GM12878 (cell line): ENCODE results near the gene TP63. TPM values are rescaled to one million over a fixed set of nuclear protein-coding genes. Genes with fewer than 3 reads are reported as not detected.

Experiments used
- ATAC-seq: fragments of 200-7000 bp; cut with Tn5 transposase; 3 replicates; pipeline ENCODE4 v1.9.1; 2020; ENCODE audit warnings: mild to moderate bottlenecking, moderate library complexity
- BruUV-seq: library from RNA; stranded (reverse); fragments of 400-500 nt; replicated peaks from 2 replicates; lab custom pipeline; 2021; lab: Mats Ljungman, UMichigan
- CTCF ChIA-PET: fragments of 300-600 bp; sonication (Branson Sonifier 250); formaldehyde crosslinking; extraction: SDS; loops from one replicate; lab custom pipeline; 2021; ENCODE audit warnings: inconsistent platforms; lab: Yijun Ruan, JAX
- POLR2A ChIA-PET: fragments of 350-600 bp; formaldehyde crosslinking; extraction: SDS; loops from one replicate; lab custom pipeline; 2021; ENCODE audit warnings: inconsistent platforms; lab: Charles Lee
- RAD21 ChIA-PET: fragments of 300-600 bp; sonication (Branson Sonifier 250); formaldehyde crosslinking; loops from one replicate; lab custom pipeline; 2023; ENCODE audit warnings: antibody characterized with exemption; ENCODE audit not compliant: unreplicated experiment; lab: Charles Lee
- SMC1A ChIA-PET: fragments of 300-600 bp; sonication (Branson Sonifier 250); formaldehyde crosslinking; loops from one replicate; lab custom pipeline; 2023; ENCODE audit not compliant: unreplicated experiment, uncharacterized antibody; lab: Charles Lee
- DNase-seq: peaks from one replicate; pipeline ENCODE4 v3.0.0-alpha.2; 2011; ENCODE audit warnings: low read depth, low spot score
- FAIRE-seq: peaks from 3 replicates; lab custom pipeline; 2011; peaks lifted over from hg19 to GRCh38; lab: Jason Lieb, UNC
- H2AFZ ChIP-seq: 2 replicates; pipeline ENCODE4 v1.6.0; 2011; ENCODE audit warnings: low read depth, low read length, control low read depth; ENCODE audit not compliant: control insufficient read depth
- H3K27ac ChIP-seq: 2 replicates; pipeline ENCODE4 v1.5.1; 2011; ENCODE audit warnings: control low read depth; ENCODE audit not compliant: control insufficient read depth, insufficient read depth
- H3K27me3 ChIP-seq, 2 experiments: replicated peaks in 1 of 2; 2 replicates each; pipeline versions ENCODE4 v1.6.0 to v1.6.1; 2011; ENCODE audit warnings: low read length in 1 of 2; ENCODE audit not compliant: control insufficient read depth in 2 of 2, insufficient read depth in 2 of 2
- H3K36me3 ChIP-seq, 2 experiments: 2 replicates each; pipeline ENCODE4 v1.5.1; 2011; ENCODE audit warnings: low read length in 1 of 2; ENCODE audit not compliant: control insufficient read depth in 2 of 2, insufficient read depth in 2 of 2
- H3K4me1 ChIP-seq: 2 replicates; pipeline ENCODE4 v1.6.1; 2011; ENCODE audit warnings: mild to moderate bottlenecking, low read length, moderate library complexity, mixed read lengths; ENCODE audit not compliant: control insufficient read depth, insufficient read depth
- H3K4me2 ChIP-seq: 2 replicates; pipeline ENCODE4 v1.6.0; 2011; ENCODE audit warnings: control low read depth; ENCODE audit not compliant: control insufficient read depth, insufficient read depth
- H3K4me3 ChIP-seq: fragments of 200-600 bp; sonication (generic); 2 replicates; pipeline ENCODE4 v1.5.1; 2016
- H3K79me2 ChIP-seq: 2 replicates; pipeline ENCODE4 v1.6.0; 2011; ENCODE audit warnings: low read length; ENCODE audit not compliant: control insufficient read depth, insufficient read depth
- H3K9ac ChIP-seq: 2 replicates; pipeline ENCODE4 v1.8.0; 2011; ENCODE audit warnings: low read length, control low read depth, mixed read lengths; ENCODE audit not compliant: control insufficient read depth, insufficient read depth
- H3K9me3 ChIP-seq: replicated peaks from 3 replicates; pipeline ENCODE4 v1.5.1; 2011; ENCODE audit warnings: mild to moderate bottlenecking, low read length; ENCODE audit not compliant: control insufficient read depth, insufficient read depth
- H4K20me1 ChIP-seq: 2 replicates; pipeline ENCODE4 v1.6.0; 2011; ENCODE audit not compliant: control insufficient read depth, insufficient read depth
- BCL11A ChIP-seq: IDR thresholded peaks from 2 replicates; pipeline ENCODE4 v1.6.1; 2011; ENCODE audit warnings: low read depth, low read length
- CBFB ChIP-seq: IDR thresholded peaks from 2 replicates; pipeline ENCODE4 v1.6.1; 2016; ENCODE audit warnings: antibody characterized with exemption, low read depth
- CREB1 ChIP-seq: IDR thresholded peaks from 2 replicates; pipeline ENCODE4 v1.6.1; 2012; ENCODE audit warnings: low read depth, mild to moderate bottlenecking, inconsistent platforms
- HDGF ChIP-seq: fragments of 450-650 bp; IDR thresholded peaks from 2 replicates; pipeline ENCODE4 v1.6.1; 2016; ENCODE audit warnings: antibody characterized with exemption
- JUND ChIP-seq: IDR thresholded peaks from 2 replicates; pipeline ENCODE4 v1.6.1; 2012; ENCODE audit warnings: low read depth, mild to moderate bottlenecking, low read length, improper control_type of control experiment, moderate library complexity
- MAX ChIP-seq: IDR thresholded peaks from 2 replicates; pipeline ENCODE4 v1.6.1; 2012; ENCODE audit warnings: low read depth, low read length, improper control_type of control experiment
- NFIC ChIP-seq: IDR thresholded peaks from 2 replicates; pipeline ENCODE4 v1.6.1; 2012; ENCODE audit warnings: low read depth, mild to moderate bottlenecking, inconsistent platforms, low read length, moderate library complexity
- NR2F1 ChIP-seq: fragments of 450-650 bp; conservative IDR thresholded peaks from 2 replicates; pipeline ENCODE4 v1.6.1; 2017; ENCODE audit warnings: mild to moderate bottlenecking
- SMC3 ChIP-seq: IDR thresholded peaks from 2 replicates; pipeline ENCODE4 v1.6.1; 2011; ENCODE audit warnings: low read length, improper control_type of control experiment, borderline replicate concordance
- TAF1 ChIP-seq: IDR thresholded peaks from 2 replicates; pipeline ENCODE4 v1.6.1; 2011; ENCODE audit warnings: mild to moderate bottlenecking, low read depth, low read length, borderline replicate concordance
- TCF3 ChIP-seq: IDR thresholded peaks from 2 replicates; pipeline ENCODE4 v1.6.1; 2012; ENCODE audit warnings: low read depth, mild to moderate bottlenecking, low read length, borderline replicate concordance; ENCODE audit not compliant: insufficient read depth
- WRNIP1 ChIP-seq: IDR thresholded peaks from 2 replicates; pipeline ENCODE4 v1.6.1; 2011; ENCODE audit warnings: low read depth, low read length, improper control_type of control experiment, borderline replicate concordance
- ZBTB11 ChIP-seq: fragments of 450-650 bp; formaldehyde crosslinking; IDR thresholded peaks from 2 replicates; pipeline ENCODE4 v1.5.0; 2022; ENCODE audit warnings: mild to moderate bottlenecking, missing genetic modification characterization
- WGBS: methylation state at CpG from one replicate; pipeline ENCODE4 v1.1.6; 2016; ENCODE audit warnings: low lambda C conversion rate; ENCODE audit not compliant: insufficient replicate concordance, insufficient coverage; ENCODE audit errors: missing lambda C conversion rate; 5-methylcytosine and 5-hydroxymethylcytosine counted together
- in situ Hi-C: fragments of 300-500 bp; cut with MboI; formaldehyde crosslinking; loops from 9 replicates; pipeline ENCODE4 v1.14.3; 2018; ENCODE audit warnings: mixed read lengths
- intact Hi-C: fragments of 100-400 bp; cut with micrococcal nuclease; formaldehyde crosslinking; loops from one replicate; pipeline ENCODE4 v1.14.2; 2022; ENCODE audit not compliant: unreplicated experiment
- polyA plus RNA-seq, 11 experiments: library from polyadenylated mRNA; depleted of rRNA in 4 of 11; unstranded in 6 of 11; stranded (reverse) in 5 of 11; fragments of >200 nt; fragmentation: Nextera tagmentation in 4 of 11; fragmentation: Illumina TruSeq in 1 of 11; extraction: Ambion mirVana in 4 of 11; extraction: Trizol in 1 of 11; gene quantifications; 1 replicate in 1 of 11; 2 replicates in 10 of 11; pipeline versions ENCODE4 v1.2.1 to v1.2.3, GENCODE V29; 2011 to 2016; ENCODE audit warnings: inconsistent platforms in 2 of 11, missing spikeins in 2 of 11, low read depth in 1 of 11
- total RNA-seq, 4 experiments: library from RNA; depleted of rRNA in 3 of 4; stranded (reverse); fragments of >200 nt in 3 of 4; fragmentation: Illumina TruSeq in 1 of 4; extraction: Trizol in 1 of 4; gene quantifications; 2 replicates each; pipeline versions ENCODE4 v1.2.1 to v1.2.3, GENCODE V29; 2013 to 2021
- TF ChIP-seq, protein P1 (sequence below): fragments of 450-650 bp; IDR thresholded peaks from 2 replicates; pipeline ENCODE4 v1.6.1; 2017; ENCODE audit warnings: low read depth, mild to moderate bottlenecking, moderate library complexity
- TF ChIP-seq, protein P2 (sequence below): IDR thresholded peaks from 2 replicates; pipeline ENCODE4 v1.6.1; 2011; ENCODE audit warnings: low read depth, mild to moderate bottlenecking, low read length, moderate library complexity, borderline replicate concordance; ENCODE audit errors: extremely low read depth

TP63 gene
- total and polyA plus RNA-seq, 10 of the 15 experiments (the other 5 are each of a cell fraction or from before 2014, with no cell fraction given), result 1.4 to 10.8 (median 6.2) TPM

- no peak for TF ChIP-seq ZBTB11 (CRISPR knock-in tag)
- no peak for TF ChIP-seq HDGF
- no peak for TF ChIP-seq NFIC
- TF ChIP-seq CREB1, result no peak
- TF ChIP-seq CBFB, result no peak
- TF ChIP-seq JUND, result no peak
Observed at GRCh38 chr3:189941679-189942078, 310.5 kb downstream of the TP63 start (continued).

- no TSS peak for BruUV-seq
- RAD21 ChIA-PET, result no interaction called here
- TF ChIP-seq NR2F1 (no peak), MAX (no peak), TCF3 (no peak), BCL11A (no peak), SMC3 (no peak), TAF1 (no peak), WRNIP1 (no peak)
- TF ChIP-seq, protein P1, sequence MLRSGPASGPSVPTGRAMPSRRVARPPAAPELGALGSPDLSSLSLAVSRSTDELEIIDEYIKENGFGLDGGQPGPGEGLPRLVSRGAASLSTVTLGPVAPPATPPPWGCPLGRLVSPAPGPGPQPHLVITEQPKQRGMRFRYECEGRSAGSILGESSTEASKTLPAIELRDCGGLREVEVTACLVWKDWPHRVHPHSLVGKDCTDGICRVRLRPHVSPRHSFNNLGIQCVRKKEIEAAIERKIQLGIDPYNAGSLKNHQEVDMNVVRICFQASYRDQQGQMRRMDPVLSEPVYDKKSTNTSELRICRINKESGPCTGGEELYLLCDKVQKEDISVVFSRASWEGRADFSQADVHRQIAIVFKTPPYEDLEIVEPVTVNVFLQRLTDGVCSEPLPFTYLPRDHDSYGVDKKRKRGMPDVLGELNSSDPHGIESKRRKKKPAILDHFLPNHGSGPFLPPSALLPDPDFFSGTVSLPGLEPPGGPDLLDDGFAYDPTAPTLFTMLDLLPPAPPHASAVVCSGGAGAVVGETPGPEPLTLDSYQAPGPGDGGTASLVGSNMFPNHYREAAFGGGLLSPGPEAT, result no peak
- TF ChIP-seq, protein P2, sequence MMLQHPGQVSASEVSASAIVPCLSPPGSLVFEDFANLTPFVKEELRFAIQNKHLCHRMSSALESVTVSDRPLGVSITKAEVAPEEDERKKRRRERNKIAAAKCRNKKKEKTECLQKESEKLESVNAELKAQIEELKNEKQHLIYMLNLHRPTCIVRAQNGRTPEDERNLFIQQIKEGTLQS, result no peak
Observed at GRCh38 chr3:189942948-189943347, 311.8 kb downstream of the TP63 start.

More at GRCh38 chr3:189942948-189943347, 311.8 kb downstream of the TP63 start:
- FAIRE-seq (no peak), ATAC-seq (no peak), DNase-seq (no peak)
- in situ Hi-C loops, result no loop called here
- H4K20me1 ChIP-seq, result no peaks in the 10 kb centered on the region
- ChIA-PET CTCF (interaction anchor here (0.6 to 4.9 kb wide), 3 partner anchors 7 to 602 kb away, joined by 3 to 32 read pairs (median 5); no protein-coding TSS in a partner anchor), SMC1A (interaction anchor here (11.1 kb wide), 1 partner anchor 670 kb away, joined by 213 read pairs; no protein-coding TSS in a partner anchor), POLR2A (no interaction called here)
- H2AFZ ChIP-seq, result no peak overlapping the region
- no peak overlapping the region for H3K27ac ChIP-seq
- no peaks in the 10 kb centered on the region for H3K4me1 ChIP-seq
- H3K27me3 ChIP-seq, result no peaks in the 10 kb centered on the region
- intact Hi-C loops, result loop anchor here (10.0 kb wide), 1 partner anchor 378 kb away; no protein-coding TSS in a partner anchor
- no peak overlapping the region for H3K4me2 ChIP-seq
- no peak overlapping the region for H3K4me3 ChIP-seq
- H3K36me3 ChIP-seq, result no peaks in the 10 kb centered on the region
- H3K9ac ChIP-seq, result no peak overlapping the region
- H3K9me3 ChIP-seq, result no peaks in the 10 kb centered on the region
- 66% methylated on average over 3 of the region's 3 CpGs for WGBS
- H3K79me2 ChIP-seq, result no peaks in the 10 kb centered on the region
